ENCODE results near the gene SND1.
"Not testable (repeated sequence)": the region's sequence is repeated elsewhere in the genome, so short reads cannot be mapped to it uniquely, and the experiment has no call there.

SND1 gene

GRCh38 chr7:127950233-127950935, 298.4 kb downstream of the SND1 start:
- no peak for FAIRE-seq
- DNase-seq (ENCODE audit: low spot score) = no peak

- DNase-seq (ENCODE audit: low spot score) (no peak), FAIRE-seq (no peak)
These were observed 301.7 kb downstream of the SND1 start for GRCh38 chr7:127953423-127954356.

- FAIRE-seq (no peak), DNase-seq (ENCODE audit: low spot score) (no peak)
These were observed 302.4 kb downstream of the SND1 start for GRCh38 chr7:127954357-127954748.

- FAIRE-seq = no peak
- DNase-seq (ENCODE audit: low spot score) = no peak
These were observed 303.1 kb downstream of the SND1 start for GRCh38 chr7:127955051-127955531.

GRCh38 chr7:127957886-127958285, 305.9 kb downstream of the SND1 start:
- FAIRE-seq = no peak
- DNase-seq (ENCODE audit: low spot score) = no peak

- no peak for DNase-seq (ENCODE audit: low spot score)
- FAIRE-seq = no peak
These were observed 307.8 kb downstream of the SND1 start for GRCh38 chr7:127959770-127960169.

GRCh38 chr7:127961786-127962453, 309.9 kb downstream of the SND1 start:
- no peak for DNase-seq (ENCODE audit: low spot score)
- no peak for FAIRE-seq

GRCh38 chr7:127962589-127963361, 310.8 kb downstream of the SND1 start:
- no peak for DNase-seq (ENCODE audit: low spot score)
- FAIRE-seq = no peak

- FAIRE-seq = not testable (repeated sequence)
These were observed 311.9 kb downstream of the SND1 start for GRCh38 chr7:127963850-127964249.

GRCh38 chr7:127967281-127967680, 315.3 kb downstream of the SND1 start:
- FAIRE-seq (no peak), DNase-seq (ENCODE audit: low spot score) (no peak)

More at GRCh38 chr7:127963850-127964249, 311.9 kb downstream of the SND1 start:
- DNase-seq (ENCODE audit: low spot score) = not testable (repeated sequence)

GRCh38 chr7:127968547-127968946, 316.6 kb downstream of the SND1 start:
- no peak for FAIRE-seq
- no peak for DNase-seq (ENCODE audit: low spot score)

- DNase-seq (ENCODE audit: low spot score) = no peak
- no peak for FAIRE-seq
These were observed 321.8 kb downstream of the SND1 start for GRCh38 chr7:127973832-127974231.

- DNase-seq (ENCODE audit: low spot score) = no peak
- no peak for FAIRE-seq
These were observed 322.5 kb downstream of the SND1 start for GRCh38 chr7:127974446-127975035.

- DNase-seq (ENCODE audit: low spot score) = no peak
- no peak for FAIRE-seq
These were observed 324.2 kb downstream of the SND1 start for GRCh38 chr7:127976056-127976737.

GRCh38 chr7:127976738-127977120, 324.7 kb downstream of the SND1 start:
- FAIRE-seq (no peak), DNase-seq (ENCODE audit: low spot score) (no peak)

GRCh38 chr7:127978421-127978820, 326.4 kb downstream of the SND1 start:
- no peak for FAIRE-seq
- no peak for DNase-seq (ENCODE audit: low spot score)

- no peak for FAIRE-seq
- DNase-seq (ENCODE audit: low spot score) = no peak
These were observed 327.2 kb downstream of the SND1 start for GRCh38 chr7:127979113-127979727.

GRCh38 chr7:127979728-127980126, 327.7 kb downstream of the SND1 start:
- DNase-seq (ENCODE audit: low spot score) (no peak), FAIRE-seq (no peak)

GRCh38 chr7:127980901-127981300, 328.9 kb downstream of the SND1 start:
- FAIRE-seq = no peak
- no peak for DNase-seq (ENCODE audit: low spot score)

GRCh38 chr7:127981965-127982364, 330.0 kb downstream of the SND1 start:
- FAIRE-seq = no peak

More at GRCh38 chr7:127981965-127982364, 330.0 kb downstream of the SND1 start:
- DNase-seq (ENCODE audit: low spot score) = no peak

Data from urothelium cell line (cell line).